ENCODE data around the gene MAP3K21. TPM values are rescaled to one million over a fixed set of nuclear protein-coding genes. Genes with fewer than 3 reads are reported as not detected.

Gene MAP3K21
- total and polyA plus RNA-seq, 12 donors = 0.39 to 12.1 (median 6.0) TPM

DNA sequence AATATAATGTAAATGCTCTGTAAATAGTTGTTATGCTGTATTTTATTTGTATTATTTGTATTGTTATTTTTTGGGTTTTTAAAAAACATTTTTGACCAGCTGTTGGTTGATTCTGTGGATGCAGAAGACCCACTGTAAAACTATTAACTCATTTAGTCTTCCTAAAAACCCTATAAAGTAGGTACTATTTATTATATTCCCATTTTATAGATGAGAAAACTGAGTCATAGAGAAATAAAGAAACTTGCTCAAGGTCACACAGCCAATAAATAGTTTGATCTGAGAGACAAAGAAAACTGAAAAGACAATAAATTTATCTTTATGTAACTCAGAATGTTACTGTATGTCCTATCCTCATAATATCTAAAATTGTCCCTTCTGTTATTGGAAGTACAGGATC is 1.2 kb upstream of the MAP3K21 start:
- intact Hi-C loops (cut with DNase I) = no loop called here

DNA sequence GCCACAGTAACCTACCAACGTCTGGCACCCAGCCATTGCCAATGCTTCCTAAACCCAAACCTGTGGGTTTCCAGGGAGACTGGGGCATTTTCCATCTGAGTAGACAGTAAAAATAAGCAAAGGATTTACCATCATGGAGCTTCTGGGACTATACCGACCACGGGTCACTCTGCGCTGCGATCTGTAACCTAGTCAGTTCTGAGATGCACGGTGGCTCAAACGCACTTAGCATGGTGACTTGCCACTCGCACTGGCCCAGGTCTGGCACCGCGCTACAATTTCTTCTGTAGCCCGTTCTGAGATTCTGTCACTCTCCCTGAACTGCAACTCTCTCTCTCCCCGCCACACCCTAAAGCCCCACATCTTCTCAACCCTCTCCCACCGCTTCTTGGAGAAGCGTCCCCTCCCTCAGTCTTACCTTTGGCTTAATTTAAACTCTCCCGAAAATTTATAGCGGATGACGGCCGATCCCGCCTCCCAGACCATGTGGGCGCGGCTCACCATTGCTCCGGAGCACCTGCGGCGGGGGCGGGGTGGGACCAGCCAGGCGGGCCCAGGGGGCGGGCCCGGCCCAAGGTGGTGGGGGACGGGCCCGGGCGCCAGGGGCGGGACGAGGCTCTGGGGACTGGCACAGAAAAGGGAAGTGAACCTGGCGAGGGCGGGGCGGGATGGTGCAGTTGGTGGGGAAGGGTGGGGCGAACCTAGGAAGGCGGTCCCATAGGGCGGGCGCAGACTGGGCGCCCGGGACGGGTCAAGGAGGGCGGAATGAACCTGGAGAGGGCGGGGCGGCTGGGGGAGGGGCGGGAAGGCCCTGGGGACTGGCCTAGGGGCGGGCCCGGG is 493 bp upstream of the MAP3K21 start:
- 3 to 7% (median 5%) methylated on average over 18 to 48 of the region's 49 CpGs for WGBS, 4 donors
- intact Hi-C loops (cut with DNase I) = no loop called here
- Histone ChIP-seq H3K4me1 (replicated peaks in 1 of 2) (peaks cover 4 to 8% of the 10 kb centered on the region in 2 donors), H3K27ac (peak overlapping the region; percentile 53 to 92 (median 76)), H3K9me3 (replicated peaks in 1 of 3) (no peaks in the 10 kb centered on the region), H3K4me3 (peak overlapping the region in 3 of 4 donors; percentile 25 to 83 (median 42)), H3K36me3 (replicated peaks in 1 of 2) (no peaks in the 10 kb centered on the region), H3K27me3 (no peaks in the 10 kb centered on the region)
- TF ChIP-seq POLR2A (IDR thresholded peaks at IDR 0.05) = peak in 1 of 2 donors; percentile 47
- TF ChIP-seq, protein P1, sequence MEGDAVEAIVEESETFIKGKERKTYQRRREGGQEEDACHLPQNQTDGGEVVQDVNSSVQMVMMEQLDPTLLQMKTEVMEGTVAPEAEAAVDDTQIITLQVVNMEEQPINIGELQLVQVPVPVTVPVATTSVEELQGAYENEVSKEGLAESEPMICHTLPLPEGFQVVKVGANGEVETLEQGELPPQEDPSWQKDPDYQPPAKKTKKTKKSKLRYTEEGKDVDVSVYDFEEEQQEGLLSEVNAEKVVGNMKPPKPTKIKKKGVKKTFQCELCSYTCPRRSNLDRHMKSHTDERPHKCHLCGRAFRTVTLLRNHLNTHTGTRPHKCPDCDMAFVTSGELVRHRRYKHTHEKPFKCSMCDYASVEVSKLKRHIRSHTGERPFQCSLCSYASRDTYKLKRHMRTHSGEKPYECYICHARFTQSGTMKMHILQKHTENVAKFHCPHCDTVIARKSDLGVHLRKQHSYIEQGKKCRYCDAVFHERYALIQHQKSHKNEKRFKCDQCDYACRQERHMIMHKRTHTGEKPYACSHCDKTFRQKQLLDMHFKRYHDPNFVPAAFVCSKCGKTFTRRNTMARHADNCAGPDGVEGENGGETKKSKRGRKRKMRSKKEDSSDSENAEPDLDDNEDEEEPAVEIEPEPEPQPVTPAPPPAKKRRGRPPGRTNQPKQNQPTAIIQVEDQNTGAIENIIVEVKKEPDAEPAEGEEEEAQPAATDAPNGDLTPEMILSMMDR (IDR thresholded peaks at IDR 0.05) = no peak
- peak; percentile 92 to 97 (median 95) for DNase-seq

More for the DNA sequence above, 1.2 kb upstream of the MAP3K21 start:
- no peaks in the 10 kb centered on the region for H3K27me3 ChIP-seq
- no peak overlapping the region for H3K4me3 ChIP-seq
- no peaks in the 10 kb centered on the region for H3K9me3 ChIP-seq (replicated peaks in 1 of 3)
- H3K4me1 ChIP-seq (replicated peaks in 1 of 2) = peaks cover 4 to 8% of the 10 kb centered on the region in 2 donors
- peak overlapping the region in 2 of 5 donors; percentile 76 to 86 for H3K27ac ChIP-seq
- no peaks in the 10 kb centered on the region for H3K36me3 ChIP-seq (replicated peaks in 1 of 2)
- DNase-seq = no peak
- TF ChIP-seq POLR2A (IDR thresholded peaks at IDR 0.05) = no peak
- TF ChIP-seq, protein P1 (IDR thresholded peaks at IDR 0.05) = no peak

DNA sequence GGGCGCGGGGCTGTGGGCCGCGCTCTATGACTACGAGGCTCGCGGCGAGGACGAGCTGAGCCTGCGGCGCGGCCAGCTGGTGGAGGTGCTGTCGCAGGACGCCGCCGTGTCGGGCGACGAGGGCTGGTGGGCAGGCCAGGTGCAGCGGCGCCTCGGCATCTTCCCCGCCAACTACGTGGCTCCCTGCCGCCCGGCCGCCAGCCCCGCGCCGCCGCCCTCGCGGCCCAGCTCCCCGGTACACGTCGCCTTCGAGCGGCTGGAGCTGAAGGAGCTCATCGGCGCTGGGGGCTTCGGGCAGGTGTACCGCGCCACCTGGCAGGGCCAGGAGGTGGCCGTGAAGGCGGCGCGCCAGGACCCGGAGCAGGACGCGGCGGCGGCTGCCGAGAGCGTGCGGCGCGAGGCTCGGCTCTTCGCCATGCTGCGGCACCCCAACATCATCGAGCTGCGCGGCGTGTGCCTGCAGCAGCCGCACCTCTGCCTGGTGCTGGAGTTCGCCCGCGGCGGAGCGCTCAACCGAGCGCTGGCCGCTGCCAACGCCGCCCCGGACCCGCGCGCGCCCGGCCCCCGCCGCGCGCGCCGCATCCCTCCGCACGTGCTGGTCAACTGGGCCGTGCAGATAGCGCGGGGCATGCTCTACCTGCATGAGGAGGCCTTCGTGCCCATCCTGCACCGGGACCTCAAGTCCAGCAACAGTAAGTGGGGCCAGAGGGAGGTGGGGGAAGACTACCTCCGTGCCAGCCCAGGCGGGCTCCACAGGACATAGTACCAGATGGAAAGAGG is 808 bp downstream of the MAP3K21 start:
- WGBS, 4 donors = 1 to 2% (median 1%) methylated on average over 12 to 96 of the region's 96 CpGs
- H3K36me3 ChIP-seq (replicated peaks in 1 of 2) = no peaks in the 10 kb centered on the region
- intact Hi-C loops (cut with DNase I) = no loop called here
- H3K9me3 ChIP-seq (replicated peaks in 1 of 3) = no peaks in the 10 kb centered on the region
- peak; percentile 20 to 55 (median 32) for DNase-seq
- peaks cover 4 to 16% of the 10 kb centered on the region in 2 donors for H3K4me1 ChIP-seq (replicated peaks in 1 of 2)
- H3K27me3 ChIP-seq = no peaks in the 10 kb centered on the region
- TF ChIP-seq, protein P1 (IDR thresholded peaks at IDR 0.05) = peak in 1 of 6 experiments; percentile 1
- TF ChIP-seq POLR2A (IDR thresholded peaks at IDR 0.05) = no peak
- peak overlapping the region in 4 of 5 donors; percentile 50 to 92 (median 81) for H3K27ac ChIP-seq
- H3K4me3 ChIP-seq = peak overlapping the region in 3 of 4 donors; percentile 11 to 83 (median 29)

Measured in adrenal gland (tissue), 12 donors.